ENCODE results near the gene MMP12. TPM values are rescaled to one million over a fixed set of nuclear protein-coding genes. Genes with fewer than 3 reads are reported as not detected.
"Not testable (repeated sequence)": the region's sequence is repeated elsewhere in the genome, so short reads cannot be mapped to it uniquely, and the experiment has no call there.

The MMP12 gene
- total RNA-seq, 1 donor from 2014 or later = not detected

GRCh38 chr11:102891736-102892135 is 17.0 kb upstream of the MMP12 start:
- no peaks in the 10 kb centered on the region for H3K9me3 ChIP-seq (ENCODE audit: control insufficient read depth in 3 of 3, low read length in 3 of 3)

DNA sequence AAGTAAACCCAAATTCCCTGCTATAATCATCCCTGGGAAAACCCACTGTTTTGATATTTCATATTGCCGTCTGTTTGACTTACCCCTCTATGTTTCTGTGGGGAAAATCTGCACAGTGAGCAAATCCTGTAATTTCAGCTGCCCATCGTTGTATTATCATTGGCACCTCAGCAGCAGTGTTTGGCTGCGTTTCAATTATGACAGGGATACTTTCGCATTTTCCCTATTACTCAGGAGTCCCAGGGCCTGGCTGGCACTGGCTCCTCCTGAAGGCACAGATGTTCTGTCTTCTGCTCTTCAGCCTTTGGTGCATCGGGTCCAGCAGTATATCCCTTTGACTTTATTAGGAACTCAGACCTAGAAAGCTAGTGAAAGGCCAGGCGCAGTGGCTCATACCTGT is 12.2 kb upstream of the MMP12 start:
- Histone ChIP-seq H3K9me3 (ENCODE audit: control insufficient read depth in 3 of 3, low read length in 3 of 3) (no peaks in the 10 kb centered on the region), H3K36me3 (ENCODE audit: control insufficient read depth in 3 of 3, insufficient read depth in 3 of 3, low read length in 3 of 3) (no peaks in the 10 kb centered on the region)

More at GRCh38 chr11:102891736-102892135, 17.0 kb upstream of the MMP12 start:
- Histone ChIP-seq H3K27ac (ENCODE audit: low read depth, low read length) (no peak overlapping the region), H3K36me3 (ENCODE audit: control insufficient read depth in 3 of 3, insufficient read depth in 3 of 3, low read length in 3 of 3) (no peaks in the 10 kb centered on the region), H3K4me1 (ENCODE audit: control insufficient read depth in 3 of 3, insufficient read depth in 3 of 3, low read length in 3 of 3) (no peaks in the 10 kb centered on the region), H3K27me3 (ENCODE audit: control insufficient read depth in 3 of 3, insufficient read depth in 3 of 3, low read length in 3 of 3) (no peaks in the 10 kb centered on the region), H3K4me3 (ENCODE audit: low read length in 3 of 3) (no peak overlapping the region), H3K9ac (ENCODE audit: low read depth in 1 of 3, low read length in 3 of 3) (no peak overlapping the region)

GRCh38 chr11:102883141-102883540 is 8.4 kb upstream of the MMP12 start:
- no peaks in the 10 kb centered on the region for H3K27me3 ChIP-seq (ENCODE audit: control insufficient read depth in 3 of 3, insufficient read depth in 3 of 3, low read length in 3 of 3)
- no peaks in the 10 kb centered on the region for H3K4me1 ChIP-seq (ENCODE audit: control insufficient read depth in 3 of 3, insufficient read depth in 3 of 3, low read length in 3 of 3)
- no peaks in the 10 kb centered on the region for H3K9me3 ChIP-seq (ENCODE audit: control insufficient read depth in 3 of 3, low read length in 3 of 3)
- H3K9ac ChIP-seq (ENCODE audit: low read depth in 1 of 3, low read length in 3 of 3) = no peak overlapping the region
- no peaks in the 10 kb centered on the region for H3K36me3 ChIP-seq (ENCODE audit: control insufficient read depth in 3 of 3, insufficient read depth in 3 of 3, low read length in 3 of 3)
- no peak overlapping the region for H3K4me3 ChIP-seq (ENCODE audit: low read length in 3 of 3)
- H3K27ac ChIP-seq (ENCODE audit: low read depth, low read length) = no peak overlapping the region

More for the DNA sequence above, 12.2 kb upstream of the MMP12 start:
- Histone ChIP-seq H3K4me1 (ENCODE audit: control insufficient read depth in 3 of 3, insufficient read depth in 3 of 3, low read length in 3 of 3) (no peaks in the 10 kb centered on the region), H3K27ac (ENCODE audit: low read depth, low read length) (no peak overlapping the region), H3K9ac (ENCODE audit: low read depth in 1 of 3, low read length in 3 of 3) (no peak overlapping the region), H3K4me3 (ENCODE audit: low read length in 3 of 3) (no peak overlapping the region), H3K27me3 (ENCODE audit: control insufficient read depth in 3 of 3, insufficient read depth in 3 of 3, low read length in 3 of 3) (no peaks in the 10 kb centered on the region)

GRCh38 chr11:102882389-102883024 is 7.7 kb upstream of the MMP12 start:
- Histone ChIP-seq H3K9me3 (ENCODE audit: control insufficient read depth in 3 of 3, low read length in 3 of 3) (no peaks in the 10 kb centered on the region), H3K9ac (ENCODE audit: low read depth in 1 of 3, low read length in 3 of 3) (no peak overlapping the region), H3K4me3 (ENCODE audit: low read length in 3 of 3) (no peak overlapping the region), H3K27ac (ENCODE audit: low read depth, low read length) (no peak overlapping the region), H3K36me3 (ENCODE audit: control insufficient read depth in 3 of 3, insufficient read depth in 3 of 3, low read length in 3 of 3) (no peaks in the 10 kb centered on the region), H3K27me3 (ENCODE audit: control insufficient read depth in 3 of 3, insufficient read depth in 3 of 3, low read length in 3 of 3) (no peaks in the 10 kb centered on the region), H3K4me1 (ENCODE audit: control insufficient read depth in 3 of 3, insufficient read depth in 3 of 3, low read length in 3 of 3) (no peaks in the 10 kb centered on the region)

- no peaks in the 10 kb centered on the region for H3K4me1 ChIP-seq (ENCODE audit: control insufficient read depth in 3 of 3, insufficient read depth in 3 of 3, low read length in 3 of 3)
- no peaks in the 10 kb centered on the region for H3K36me3 ChIP-seq (ENCODE audit: control insufficient read depth in 3 of 3, insufficient read depth in 3 of 3, low read length in 3 of 3)
- H3K27me3 ChIP-seq (ENCODE audit: control insufficient read depth in 3 of 3, insufficient read depth in 3 of 3, low read length in 3 of 3) = no peaks in the 10 kb centered on the region
- H3K4me3 ChIP-seq (ENCODE audit: low read length in 3 of 3) = no peak overlapping the region
- H3K9me3 ChIP-seq (ENCODE audit: control insufficient read depth in 3 of 3, low read length in 3 of 3) = no peaks in the 10 kb centered on the region
- no peak overlapping the region for H3K9ac ChIP-seq (ENCODE audit: low read depth in 1 of 3, low read length in 3 of 3)
- no peak overlapping the region for H3K27ac ChIP-seq (ENCODE audit: low read depth, low read length)
Measured at GRCh38 chr11:102879801-102880200, 5.0 kb upstream of the MMP12 start.

DNA sequence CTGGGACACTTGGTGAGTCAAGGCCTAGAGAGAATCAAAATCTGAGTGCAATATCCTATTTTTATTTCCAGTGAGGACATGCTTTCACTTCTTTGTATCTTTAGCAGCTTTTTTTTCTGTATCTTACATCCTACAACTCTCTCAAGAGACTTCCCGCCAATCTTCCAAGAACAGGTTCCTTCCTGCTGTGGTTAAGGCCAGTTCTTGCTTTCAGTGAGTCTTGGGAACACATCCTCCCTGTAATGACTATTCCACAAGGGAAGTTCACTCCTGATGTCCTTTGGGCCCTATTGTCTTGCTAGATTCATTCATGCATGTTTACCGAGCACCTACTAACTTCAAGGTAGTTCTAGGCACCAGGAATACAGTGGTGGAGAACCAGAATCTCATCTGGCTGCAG is 3.8 kb upstream of the MMP12 start:
- Histone ChIP-seq H3K4me3 (ENCODE audit: low read length in 3 of 3) (no peak overlapping the region), H3K27me3 (ENCODE audit: control insufficient read depth in 3 of 3, insufficient read depth in 3 of 3, low read length in 3 of 3) (no peaks in the 10 kb centered on the region), H3K27ac (ENCODE audit: low read depth, low read length) (no peak overlapping the region), H3K36me3 (ENCODE audit: control insufficient read depth in 3 of 3, insufficient read depth in 3 of 3, low read length in 3 of 3) (no peaks in the 10 kb centered on the region), H3K9ac (ENCODE audit: low read depth in 1 of 3, low read length in 3 of 3) (no peak overlapping the region), H3K9me3 (ENCODE audit: control insufficient read depth in 3 of 3, low read length in 3 of 3) (no peaks in the 10 kb centered on the region), H3K4me1 (ENCODE audit: control insufficient read depth in 3 of 3, insufficient read depth in 3 of 3, low read length in 3 of 3) (no peaks in the 10 kb centered on the region)

DNA sequence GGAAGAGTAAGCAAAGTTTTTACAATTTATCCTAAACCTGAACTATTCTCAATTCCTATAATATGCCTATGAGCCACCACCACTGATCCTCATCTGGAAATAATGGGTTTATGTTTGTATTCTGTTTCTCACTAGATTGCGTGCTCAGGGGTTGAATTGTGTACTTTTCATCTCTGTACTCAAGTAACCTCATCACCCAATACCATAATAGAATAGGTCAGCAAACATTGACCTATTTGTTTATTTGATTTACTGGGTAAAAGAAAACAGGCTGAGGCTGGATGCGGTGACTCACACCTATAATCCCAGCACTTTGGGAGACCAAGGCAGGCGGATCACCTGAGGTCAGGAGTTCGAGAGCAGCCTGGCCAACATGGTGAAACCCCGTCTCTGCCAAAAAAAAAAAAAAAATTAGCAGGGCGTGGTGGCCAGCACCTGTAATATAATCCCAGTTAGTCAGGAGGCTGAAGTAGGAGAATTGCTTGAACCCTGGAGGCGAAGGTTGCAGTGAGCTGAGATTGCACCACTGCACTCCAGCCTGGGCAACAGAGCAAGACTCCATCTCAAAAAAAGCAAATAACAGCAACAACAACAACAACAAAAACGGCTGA is 5.3 kb downstream of the MMP12 start:
- H3K9me3 ChIP-seq (ENCODE audit: control insufficient read depth in 3 of 3, low read length in 3 of 3); H3K36me3 ChIP-seq (ENCODE audit: control insufficient read depth in 3 of 3, insufficient read depth in 3 of 3, low read length in 3 of 3): not testable (repeated sequence)

DNA sequence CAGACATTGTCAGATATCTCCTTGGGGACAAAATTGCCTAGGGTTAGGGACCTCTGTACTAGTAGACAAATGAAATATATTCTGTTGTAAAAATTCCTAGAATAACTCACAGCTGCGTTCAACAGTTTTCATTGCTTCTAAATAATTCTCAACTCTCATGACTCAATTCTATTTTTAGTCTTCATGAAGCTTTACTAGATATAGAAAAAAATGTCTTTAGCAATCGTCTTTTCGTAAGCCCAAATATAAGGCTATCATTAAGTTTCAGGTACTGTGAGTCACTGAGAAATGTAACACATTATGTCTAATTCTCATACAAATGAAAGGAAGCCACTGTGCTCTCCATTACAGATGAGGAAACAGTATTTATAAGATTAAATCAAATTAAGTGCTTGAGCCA is 6.4 kb downstream of the MMP12 start:
- Histone ChIP-seq H3K9me3 (ENCODE audit: control insufficient read depth in 3 of 3, low read length in 3 of 3) (no peaks in the 10 kb centered on the region), H3K9ac (ENCODE audit: low read depth in 1 of 3, low read length in 3 of 3) (no peak overlapping the region), H3K27me3 (ENCODE audit: control insufficient read depth in 3 of 3, insufficient read depth in 3 of 3, low read length in 3 of 3) (no peaks in the 10 kb centered on the region), H3K4me3 (ENCODE audit: low read length in 3 of 3) (no peak overlapping the region), H3K27ac (ENCODE audit: low read depth, low read length) (no peak overlapping the region), H3K36me3 (ENCODE audit: control insufficient read depth in 3 of 3, insufficient read depth in 3 of 3, low read length in 3 of 3) (no peaks in the 10 kb centered on the region), H3K4me1 (ENCODE audit: control insufficient read depth in 3 of 3, insufficient read depth in 3 of 3, low read length in 3 of 3) (no peaks in the 10 kb centered on the region)

More for the DNA sequence above, 5.3 kb downstream of the MMP12 start:
- H3K27me3 ChIP-seq (ENCODE audit: control insufficient read depth in 3 of 3, insufficient read depth in 3 of 3, low read length in 3 of 3); H3K4me3 ChIP-seq (ENCODE audit: low read length in 3 of 3); H3K27ac ChIP-seq (ENCODE audit: low read depth, low read length); H3K9ac ChIP-seq (ENCODE audit: low read depth in 1 of 3, low read length in 3 of 3); H3K4me1 ChIP-seq (ENCODE audit: control insufficient read depth in 3 of 3, insufficient read depth in 3 of 3, low read length in 3 of 3): not testable (repeated sequence)

- H3K36me3 ChIP-seq (ENCODE audit: control insufficient read depth in 3 of 3, insufficient read depth in 3 of 3, low read length in 3 of 3) = no peaks in the 10 kb centered on the region
- H3K9me3 ChIP-seq (ENCODE audit: control insufficient read depth in 3 of 3, low read length in 3 of 3) = no peaks in the 10 kb centered on the region
- H3K4me3 ChIP-seq (ENCODE audit: low read length in 3 of 3) = no peak overlapping the region
- H3K4me1 ChIP-seq (ENCODE audit: control insufficient read depth in 3 of 3, insufficient read depth in 3 of 3, low read length in 3 of 3) = no peaks in the 10 kb centered on the region
- H3K27me3 ChIP-seq (ENCODE audit: control insufficient read depth in 3 of 3, insufficient read depth in 3 of 3, low read length in 3 of 3) = no peaks in the 10 kb centered on the region
- no peak overlapping the region for H3K27ac ChIP-seq (ENCODE audit: low read depth, low read length)
- no peak overlapping the region for H3K9ac ChIP-seq (ENCODE audit: low read depth in 1 of 3, low read length in 3 of 3)
Measured at GRCh38 chr11:102864724-102865123, 10.1 kb downstream of the MMP12 start.

DNA sequence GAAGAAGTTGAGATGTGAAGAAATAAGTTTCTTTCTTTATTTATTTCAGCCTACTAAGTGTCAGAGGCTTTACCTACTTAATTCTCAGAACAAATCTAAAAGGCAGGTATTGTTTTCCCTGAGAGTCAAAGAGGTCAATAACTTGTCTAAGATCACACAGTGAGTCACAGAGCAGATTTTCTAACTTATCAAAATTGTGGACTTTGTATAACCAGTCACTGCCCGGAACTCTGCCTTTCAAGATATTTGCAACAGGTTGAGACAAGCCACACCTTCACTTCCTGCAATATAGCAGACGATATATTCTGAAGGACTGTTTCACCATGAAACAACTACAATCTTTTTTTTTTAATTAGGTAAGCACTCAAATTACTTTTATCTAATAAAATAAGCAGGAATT is 20.8 kb downstream of the MMP12 start:
- no peaks in the 10 kb centered on the region for H3K36me3 ChIP-seq (ENCODE audit: control insufficient read depth in 3 of 3, insufficient read depth in 3 of 3, low read length in 3 of 3)
- H3K27me3 ChIP-seq (ENCODE audit: control insufficient read depth in 3 of 3, insufficient read depth in 3 of 3, low read length in 3 of 3) = no peaks in the 10 kb centered on the region
- no peaks in the 10 kb centered on the region for H3K9me3 ChIP-seq (ENCODE audit: control insufficient read depth in 3 of 3, low read length in 3 of 3)
- H3K27ac ChIP-seq (ENCODE audit: low read depth, low read length) = no peak overlapping the region
- no peak overlapping the region for H3K9ac ChIP-seq (ENCODE audit: low read depth in 1 of 3, low read length in 3 of 3)
- H3K4me1 ChIP-seq (ENCODE audit: control insufficient read depth in 3 of 3, insufficient read depth in 3 of 3, low read length in 3 of 3) = no peaks in the 10 kb centered on the region
- H3K4me3 ChIP-seq (ENCODE audit: low read length in 3 of 3) = no peak overlapping the region

All from skeletal muscle tissue (tissue), 4 donors.